Heart left ventricle (tissue), 16 donors: ENCODE measurements around the gene GPT2. TPM values are rescaled to one million over a fixed set of nuclear protein-coding genes. Genes with fewer than 3 reads are reported as not detected.

Source experiments
- ATAC-seq, 4 donors: fragments of 200-7000 bp; cut with Tn5 transposase; one replicate each; pipeline ENCODE4 v1.9.1; 2020 to 2022; ENCODE audit warnings: moderate library complexity in 4 of 4, mild to moderate bottlenecking in 3 of 4, moderate number of reproducible peaks in 1 of 4
- DNase-seq, 5 donors: peaks; one replicate each; pipeline ENCODE4 v3.0.0-alpha.2; 2020
- H3K27ac ChIP-seq, 12 donors: fragments of 200-600 bp; sonication (generic) in 4 of 12; one replicate each; pipeline versions ENCODE4 v1.5.0 to v1.8.0; 2016 to 2022; ENCODE audit warnings: mild to moderate bottlenecking in 2 of 12
- H3K27me3 ChIP-seq, 9 donors: fragments of 200-600 bp; sonication (generic) in 2 of 9; one replicate each; pipeline versions ENCODE4 v1.5.1 to v1.8.0; 2016 to 2022; ENCODE audit warnings: mild to moderate bottlenecking in 3 of 9
- H3K36me3 ChIP-seq, 9 donors: fragments of 200-600 bp; sonication (generic) in 2 of 9; one replicate each; pipeline versions ENCODE4 v1.5.0 to v1.8.0; 2018 to 2022; ENCODE audit warnings: mild to moderate bottlenecking in 2 of 9
- H3K4me1 ChIP-seq, 12 donors: fragments of 200-600 bp; sonication (generic) in 4 of 12; one replicate each; pipeline versions ENCODE4 v1.5.0 to v1.8.0; 2016 to 2022; ENCODE audit warnings: mild to moderate bottlenecking in 3 of 12
- H3K4me3 ChIP-seq, 12 donors: fragments of 200-600 bp; sonication (generic) in 4 of 12; one replicate each; pipeline versions ENCODE4 v1.5.0 to v1.8.0; 2017 to 2022; ENCODE audit warnings: mild to moderate bottlenecking in 9 of 12, moderate library complexity in 4 of 12
- H3K9me3 ChIP-seq, 12 donors: fragments of 200-600 bp; sonication (generic) in 4 of 12; one replicate each; pipeline versions ENCODE4 v1.5.0 to v1.8.0; 2016 to 2022; ENCODE audit warnings: mild to moderate bottlenecking in 1 of 12
- CTCF ChIP-seq, 12 donors: fragments of 200-600 bp; sonication (generic) in 4 of 12; IDR thresholded peaks; one replicate each; pipeline versions ENCODE4 v1.5.0 to v1.8.0; 2018 to 2022; ENCODE audit warnings: antibody characterized with exemption in 12 of 12, mild to moderate bottlenecking in 5 of 12
- POLR2A ChIP-seq, 2 donors: fragments of 450-650 bp; IDR thresholded peaks; one replicate each; pipeline ENCODE4 v1.6.1; 2017; ENCODE audit warnings: antibody characterized with exemption in 2 of 2, mild to moderate bottlenecking in 2 of 2, moderate library complexity in 2 of 2
- WGBS, 4 donors: extraction: QIAGEN DNeasy Blood & Tissue Kit in 2 of 4; methylation state at CpG; one replicate each; pipeline versions ENCODE4 v1.1.5 to v1.1.7; 2013 to 2018; 5-methylcytosine and 5-hydroxymethylcytosine counted together
- intact Hi-C, 10 donors: fragments of 100-400 bp; cut with DNase I; formaldehyde crosslinking; loops; one replicate each; pipeline versions ENCODE4 v1.11.1 to v1.14.2; 2022
- polyA plus RNA-seq, 2 donors: library from polyadenylated mRNA; stranded (reverse); fragments of 200-250 nt; gene quantifications; one replicate each; pipeline ENCODE4 v1.2.3, GENCODE V29; 2013
- total RNA-seq, 9 donors: library from RNA; depleted of rRNA in 2 of 9; stranded (reverse); fragments of >200 nt in 2 of 9; fragmentation: NEBNext Ultra II Directional in 3 of 9; extraction: Animal tissue kit (Norgen Biotek cat#: 25700) in 3 of 9; gene quantifications; one replicate each; pipeline versions ENCODE4 v1.1.0 to v1.2.4, GENCODE V29; 2016 to 2023
- donor health status: ischemic (EF 13 %, LVEDD 7.1; RV severe dilation, severe dysfunction).
- donor health status: healthy with polysubstance abuse.
- donor health status: DM: no; HTN: yes; CAD: no.
- donor health status: DM: no; HTN: no; CAD: no.
- donor health status: ischemic (EF 25% LVEDD 6.9; RV normal size, moderate dysfunction).
- donor health status: ischemic (EF 25% LVEDD 5.7; RV mildly dilated, moderate dysfunction).
- donor health status: healthy.
- donor health status: DM: yes; HTN: yes; CAD: no.
- donor health status: ischemic (EF 35%, LVEDD 5.7; RV mildly dilated, moderate dysfunction).
- donor health status: nonischemic (EF 11% LVEDD 7.7; RV severe dilation, severe dysfunction).
- donor health status: DM: yes; HTN: yes; CAD: no.
- donor health status: PGD.
- donor health status: ischemic (EF 29% LVEDD 5.4; RV normal size, mild dysfunction).
- donor health status: nonischemic (EF 23%, LVEDD 6.1; RV moderate dilation, normal function).

Gene GPT2
- total and polyA plus RNA-seq, 11 donors = 8.5 to 30.6 (median 15.0) TPM

DNA sequence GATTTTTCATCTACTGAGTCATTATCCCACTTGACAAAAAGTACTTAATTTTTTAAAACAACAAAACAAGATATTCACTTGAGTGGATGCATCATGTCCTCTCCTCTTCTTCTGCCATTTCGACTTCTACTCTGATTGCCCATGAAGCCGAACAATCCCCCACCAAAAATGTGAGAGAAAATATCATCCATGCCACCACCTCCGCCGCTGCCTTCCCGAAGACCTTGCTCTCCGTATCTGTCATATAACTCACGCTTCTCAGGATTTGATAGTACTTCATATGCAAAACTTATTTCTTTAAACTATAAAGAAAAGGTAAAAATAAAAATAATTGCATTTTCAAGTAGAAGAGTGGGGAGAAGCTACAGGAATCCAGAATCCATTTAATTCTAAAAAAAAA lies 87.1 kb downstream of the GPT2 start:
- TF ChIP-seq POLR2A (IDR thresholded peaks at IDR 0.05) (no peak), CTCF (IDR thresholded peaks at IDR 0.05) (no peak)
- intact Hi-C loops = loop anchor here in 3 of 10 donors (5.0 to 10.0 kb wide), 3 partner anchors 66 to 491 kb away; partner anchors contain the start of genes ITFG1 (in 1 of the 3), NETO2 (in 1 of the 3) and PHKB (in 1 of the 3)
- no peak for ATAC-seq
- Histone ChIP-seq H3K27me3 (no peaks in the 10 kb centered on the region), H3K4me1 (peaks cover 0 to 54% (median 39%) of the 10 kb centered on the region in 12 donors), H3K9me3 (no peaks in the 10 kb centered on the region), H3K27ac (no peak overlapping the region), H3K4me3 (no peak overlapping the region), H3K36me3 (peaks cover 0 to 56% (median 54%) of the 10 kb centered on the region in 9 donors)
- no peak for DNase-seq
- 90 to 94% (median 91%) methylated on average over 7 of the region's 7 CpGs for WGBS, 4 donors

DNA sequence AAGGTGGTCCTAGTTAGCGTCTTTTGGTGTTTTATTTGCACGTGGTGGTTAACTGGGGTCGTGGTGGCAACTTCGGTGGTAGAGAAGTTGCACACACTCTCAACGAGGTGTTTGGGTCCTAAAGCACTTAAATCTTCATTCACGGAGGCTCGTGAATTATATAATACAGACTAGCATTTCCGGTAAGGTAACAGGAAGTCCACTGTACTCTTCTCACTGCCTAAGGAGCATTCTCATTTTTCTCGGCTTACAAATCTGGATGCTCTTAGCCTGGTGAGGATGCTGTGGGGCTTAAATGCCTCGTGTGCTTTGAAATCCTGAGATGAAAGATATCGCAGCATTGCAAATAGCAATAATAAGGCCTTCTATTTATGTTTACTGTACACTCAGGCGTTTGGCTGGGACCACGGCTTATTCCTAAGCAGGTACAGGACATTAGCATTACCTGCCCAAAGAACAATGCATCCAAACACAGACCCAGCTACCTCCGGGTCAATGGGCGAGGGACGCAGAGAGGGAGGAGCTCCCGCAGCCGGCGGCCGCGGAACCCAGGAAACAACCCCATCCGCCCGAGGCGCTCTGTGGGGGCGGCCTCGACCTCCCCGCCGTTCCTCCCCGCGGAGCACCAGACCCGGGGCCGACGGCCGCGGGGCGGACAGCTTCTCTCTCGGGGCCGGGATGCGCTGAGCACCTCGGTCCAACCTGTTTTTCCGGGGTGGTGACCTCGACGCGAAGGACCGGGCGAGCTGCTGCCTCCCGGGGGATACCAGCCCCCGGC lies 88.5 kb downstream of the GPT2 start:
- 2% methylated on average over 37 to 48 of the region's 48 CpGs for WGBS, 4 donors

DNA sequence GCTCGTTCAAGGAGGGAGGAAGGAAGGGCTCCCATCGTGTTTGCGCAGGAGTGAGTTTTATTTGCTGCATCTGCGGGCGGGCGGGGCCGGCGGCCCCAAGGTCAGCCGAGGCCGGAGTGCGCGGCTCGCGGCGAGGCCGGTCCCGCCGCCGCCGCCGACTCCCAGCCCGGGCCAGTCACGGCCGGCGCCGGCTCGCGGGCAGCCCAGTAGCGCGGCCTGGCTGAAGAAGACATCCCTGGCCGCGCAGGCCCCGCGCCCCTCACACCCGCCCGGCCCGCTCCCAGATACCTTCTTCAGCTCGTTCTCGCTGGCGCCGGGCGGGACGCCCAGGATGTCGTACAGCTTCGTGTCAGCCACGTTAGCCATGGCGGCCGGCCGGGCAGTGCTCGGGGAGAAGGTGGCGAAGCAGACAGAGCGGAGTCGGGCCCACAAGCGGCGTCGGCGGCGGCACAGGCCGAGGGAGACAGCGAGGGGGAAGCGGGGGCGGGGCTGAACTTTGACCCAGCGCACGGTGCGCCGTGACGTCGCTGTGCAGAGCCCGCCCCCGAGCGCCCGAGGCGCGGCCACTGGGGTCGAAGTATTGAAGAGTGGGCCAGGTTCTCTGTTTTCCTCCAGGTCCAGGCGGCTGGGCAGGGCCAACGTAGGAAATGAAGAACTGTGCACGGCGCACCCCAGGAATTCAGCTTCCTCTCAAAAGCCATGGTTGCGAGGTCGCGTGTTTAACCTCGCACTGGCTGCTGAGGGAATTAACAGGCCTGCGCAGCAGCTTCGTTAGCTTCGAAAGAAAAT lies 89.2 kb downstream of the GPT2 start, which contains the start of gene DNAJA2:
TSS of gene DNAJA2 (minus strand) at position 468 of the 789 bp plus-strand sequence. CDS start at position 366, 102 bp downstream.
- Histone ChIP-seq H3K27me3 (no peaks in the 10 kb centered on the region), H3K36me3 (peaks cover 0 to 35% (median 33%) of the 10 kb centered on the region in 9 donors), H3K27ac (peak within 1 kb of the TSS; percentile 90 to 99 (median 96)), H3K4me1 (peaks cover 0 to 53% (median 39%) of the 10 kb centered on the region in 12 donors), H3K4me3 (peak within 1 kb of the TSS; percentile 72 to 98 (median 84)), H3K9me3 (no peaks in the 10 kb centered on the region)
- TF ChIP-seq CTCF (IDR thresholded peaks at IDR 0.05) (peak in 2 of 12 donors; percentile 23 to 29), POLR2A (IDR thresholded peaks at IDR 0.05) (peak in 1 of 2 donors; percentile 91)
- WGBS, 4 donors = 0 to 1% (median 1%) methylated on average over 31 to 86 of the region's 86 CpGs
- DNase-seq (peak; percentile 93 to 97 (median 94)), ATAC-seq (peak; percentile 97 to 99 (median 99))
- intact Hi-C loops = loop anchor here in 4 of 10 donors (2.0 to 10.0 kb wide), 4 partner anchors 64 to 489 kb away; partner anchors contain the start of genes ITFG1 (in 1 of the 4), NETO2 (in 1 of the 4) and PHKB (in 1 of the 4)

More for the DNA sequence above, 88.5 kb downstream of the GPT2 start:
- H3K9me3 ChIP-seq = no peaks in the 10 kb centered on the region
- intact Hi-C loops = loop anchor here in 4 of 10 donors (2.0 to 10.0 kb wide), 4 partner anchors 65 to 490 kb away; partner anchors contain the start of genes ITFG1 (in 1 of the 4), NETO2 (in 1 of the 4) and PHKB (in 1 of the 4)
- peak overlapping the region; percentile 90 to 99 (median 96) for H3K27ac ChIP-seq
- ATAC-seq (peak in 2 of 4 donors; percentile 13 to 30), DNase-seq (peak; percentile 37 to 71 (median 49))
- peaks cover 0 to 43% (median 40%) of the 10 kb centered on the region in 9 donors for H3K36me3 ChIP-seq
- peaks cover 0 to 54% (median 39%) of the 10 kb centered on the region in 12 donors for H3K4me1 ChIP-seq
- no peaks in the 10 kb centered on the region for H3K27me3 ChIP-seq
- H3K4me3 ChIP-seq = peak overlapping the region; percentile 72 to 98 (median 84)
- TF ChIP-seq CTCF (IDR thresholded peaks at IDR 0.05) (no peak), POLR2A (IDR thresholded peaks at IDR 0.05) (no peak)
